ENCODE data around the gene PDIA5.

- TF ChIP-seq EZH2 (IDR thresholded peaks at IDR 0.05; ENCODE audit: borderline replicate concordance, low read depth, low read length, poor library complexity, severe bottlenecking), result no peak
- TF ChIP-seq, protein P1, sequence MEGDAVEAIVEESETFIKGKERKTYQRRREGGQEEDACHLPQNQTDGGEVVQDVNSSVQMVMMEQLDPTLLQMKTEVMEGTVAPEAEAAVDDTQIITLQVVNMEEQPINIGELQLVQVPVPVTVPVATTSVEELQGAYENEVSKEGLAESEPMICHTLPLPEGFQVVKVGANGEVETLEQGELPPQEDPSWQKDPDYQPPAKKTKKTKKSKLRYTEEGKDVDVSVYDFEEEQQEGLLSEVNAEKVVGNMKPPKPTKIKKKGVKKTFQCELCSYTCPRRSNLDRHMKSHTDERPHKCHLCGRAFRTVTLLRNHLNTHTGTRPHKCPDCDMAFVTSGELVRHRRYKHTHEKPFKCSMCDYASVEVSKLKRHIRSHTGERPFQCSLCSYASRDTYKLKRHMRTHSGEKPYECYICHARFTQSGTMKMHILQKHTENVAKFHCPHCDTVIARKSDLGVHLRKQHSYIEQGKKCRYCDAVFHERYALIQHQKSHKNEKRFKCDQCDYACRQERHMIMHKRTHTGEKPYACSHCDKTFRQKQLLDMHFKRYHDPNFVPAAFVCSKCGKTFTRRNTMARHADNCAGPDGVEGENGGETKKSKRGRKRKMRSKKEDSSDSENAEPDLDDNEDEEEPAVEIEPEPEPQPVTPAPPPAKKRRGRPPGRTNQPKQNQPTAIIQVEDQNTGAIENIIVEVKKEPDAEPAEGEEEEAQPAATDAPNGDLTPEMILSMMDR (conservative IDR thresholded peaks at IDR 0.05; ENCODE audit: low read depth, low read length), result no peak
Observed at GRCh38 chr3:123151251-123151705, 84.5 kb downstream of the PDIA5 start.

All from A673 (cell line).